Muscle of leg (tissue), 11 donors: ENCODE results near the gene ARHGEF10L. TPM values are rescaled to one million over a fixed set of nuclear protein-coding genes. Genes with fewer than 3 reads are reported as not detected.

Source experiments
- DNase-seq: peaks from one replicate; pipeline ENCODE4 v3.0.0; 2013
- H3K27ac ChIP-seq: one replicate; pipeline ENCODE4 v1.5.1; 2013; ENCODE audit warnings: mild to moderate bottlenecking, low read length, control low read depth
- H3K27me3 ChIP-seq: one replicate; pipeline ENCODE4 v1.6.1; 2013; ENCODE audit warnings: low read length; ENCODE audit not compliant: control insufficient read depth, insufficient read depth
- H3K36me3 ChIP-seq: one replicate; pipeline ENCODE4 v1.6.1; 2013; ENCODE audit warnings: low read length; ENCODE audit not compliant: control insufficient read depth, insufficient read depth
- H3K4me1 ChIP-seq: one replicate; pipeline ENCODE4 v1.6.1; 2013; ENCODE audit warnings: low read length; ENCODE audit not compliant: control insufficient read depth, insufficient read depth
- H3K4me3 ChIP-seq: one replicate; pipeline ENCODE4 v1.5.1; 2013; ENCODE audit warnings: low read length, control low read depth
- H3K9me3 ChIP-seq: replicated peaks from 2 replicates; pipeline ENCODE4 v1.6.1; 2013; ENCODE audit warnings: low read depth, low read length; ENCODE audit not compliant: control insufficient read depth
- WGBS: methylation state at CpG from one replicate; pipeline ENCODE4 v1.1.5; 2013; ENCODE audit warnings: missing lambda C conversion rate; ENCODE audit not compliant: insufficient coverage; 5-methylcytosine and 5-hydroxymethylcytosine counted together
- polyA plus RNA-seq, 8 donors: library from polyadenylated mRNA; unstranded; fragments of 120-200 nt; gene quantifications; one replicate each; pipeline versions ENCODE4 v1.2.1 to v1.2.3, GENCODE V29; 2013; ENCODE audit warnings: inconsistent platforms in 1 of 8, low replicate concordance in 1 of 8; ENCODE audit not compliant: insufficient read length in 8 of 8, insufficient read depth in 1 of 8
- total RNA-seq: library from RNA; stranded (reverse); fragments of 120-200 nt; gene quantifications from one replicate; pipeline ENCODE4 v1.2.4, GENCODE V29; 2013

ARHGEF10L gene
- total and polyA plus RNA-seq, 9 donors: 14.1 to 24.5 (median 22.4) TPM

DNA sequence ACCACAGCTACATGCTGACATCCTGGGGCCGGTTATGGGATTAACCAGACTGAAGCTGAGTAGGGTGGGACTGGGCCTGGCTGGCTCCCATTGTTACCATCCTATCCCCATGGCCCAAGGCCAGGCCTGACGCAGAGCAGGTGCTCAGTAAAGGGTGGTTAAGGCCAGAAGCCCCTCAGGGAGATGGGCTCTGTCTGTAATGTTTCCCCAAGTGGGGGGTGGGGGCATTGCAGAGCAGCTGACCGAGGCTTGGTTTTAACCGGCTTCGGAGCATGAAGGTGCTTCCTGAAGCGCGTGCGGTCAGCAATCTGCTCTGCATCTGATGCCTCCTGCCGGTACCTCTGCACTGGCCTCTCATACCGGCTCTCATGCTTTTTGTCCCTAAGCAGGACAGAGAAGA, 132.2 kb downstream of the ARHGEF10L start:
- DNase-seq: no peak
- no peak overlapping the region for H3K4me3 ChIP-seq
- no peak overlapping the region for H3K27ac ChIP-seq
- H3K27me3 ChIP-seq: no peaks in the 10 kb centered on the region
- peaks cover 16% of the 10 kb centered on the region for H3K36me3 ChIP-seq
- H3K9me3 ChIP-seq: no peaks in the 10 kb centered on the region
- WGBS: 16% methylated on average over 4 of the region's 10 CpGs
- peaks cover 38% of the 10 kb centered on the region for H3K4me1 ChIP-seq

DNA sequence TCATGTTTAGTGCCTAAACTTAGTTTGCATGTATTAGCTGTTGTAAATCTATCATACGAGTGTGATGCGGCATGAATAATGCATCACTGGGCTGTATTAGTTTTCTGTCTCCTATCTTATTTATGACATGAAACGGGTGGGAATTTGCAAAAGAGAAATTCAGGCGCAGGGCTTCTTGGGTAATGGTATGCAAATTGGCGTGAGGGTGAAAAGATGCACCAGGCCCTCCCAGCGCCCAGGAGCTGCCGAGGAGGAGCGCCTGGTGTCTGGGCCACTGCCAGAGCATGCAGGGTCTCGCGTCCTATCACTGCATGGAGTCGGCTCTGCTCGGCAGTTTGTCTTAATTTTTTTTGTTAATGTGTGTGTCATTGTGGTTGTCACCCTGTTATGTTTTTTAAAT, 132.7 kb downstream of the ARHGEF10L start:
- H3K4me3 ChIP-seq: no peak overlapping the region
- no peak for DNase-seq
- no peaks in the 10 kb centered on the region for H3K9me3 ChIP-seq
- no peaks in the 10 kb centered on the region for H3K27me3 ChIP-seq
- no peak overlapping the region for H3K27ac ChIP-seq
- H3K36me3 ChIP-seq: peaks cover 16% of the 10 kb centered on the region
- 53% methylated on average over 9 of the region's 12 CpGs for WGBS
- H3K4me1 ChIP-seq: peaks cover 38% of the 10 kb centered on the region

DNA sequence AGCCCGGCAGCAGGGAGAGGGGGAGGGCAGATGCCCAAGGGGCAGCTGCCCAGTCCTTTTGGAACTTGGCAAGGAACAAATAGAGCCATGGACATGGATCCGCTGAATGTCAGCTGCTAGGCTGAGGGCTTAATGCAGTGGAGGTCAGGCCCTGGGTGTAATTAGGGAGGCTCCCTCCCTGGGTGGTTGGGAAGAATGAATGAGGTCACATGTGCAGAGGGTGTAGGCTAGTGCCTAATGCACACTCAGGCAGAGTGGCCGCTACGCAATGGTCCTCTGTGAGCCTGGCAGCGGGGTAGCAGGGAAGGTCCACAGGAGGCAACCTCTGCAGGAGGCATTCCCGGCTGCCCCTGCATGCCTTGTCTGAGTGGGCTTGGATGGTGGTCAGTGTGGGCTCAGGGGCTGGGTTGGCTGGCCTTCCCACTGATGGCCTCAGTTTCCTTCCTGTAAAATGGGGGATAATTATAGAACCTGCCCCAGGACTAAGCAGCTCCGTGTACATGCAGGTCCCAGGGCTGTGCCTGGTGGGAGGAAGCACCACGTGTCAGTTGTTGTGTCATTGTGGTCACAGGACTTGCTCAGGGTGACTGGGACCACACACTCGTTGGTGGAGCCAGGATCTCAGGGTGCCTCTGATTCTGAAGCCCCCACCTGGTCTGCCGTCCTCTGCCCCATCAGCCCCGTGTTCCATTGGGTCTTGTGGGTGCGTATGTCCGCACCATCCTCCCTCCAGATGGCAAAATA, 134.0 kb downstream of the ARHGEF10L start:
- Histone ChIP-seq H3K27ac (no peak overlapping the region), H3K4me1 (peaks cover 38% of the 10 kb centered on the region), H3K4me3 (no peak overlapping the region), H3K9me3 (no peaks in the 10 kb centered on the region), H3K27me3 (no peaks in the 10 kb centered on the region), H3K36me3 (peaks cover 16% of the 10 kb centered on the region)
- peak; percentile 82 for DNase-seq
- 73% methylated on average over 11 of the region's 13 CpGs for WGBS

DNA sequence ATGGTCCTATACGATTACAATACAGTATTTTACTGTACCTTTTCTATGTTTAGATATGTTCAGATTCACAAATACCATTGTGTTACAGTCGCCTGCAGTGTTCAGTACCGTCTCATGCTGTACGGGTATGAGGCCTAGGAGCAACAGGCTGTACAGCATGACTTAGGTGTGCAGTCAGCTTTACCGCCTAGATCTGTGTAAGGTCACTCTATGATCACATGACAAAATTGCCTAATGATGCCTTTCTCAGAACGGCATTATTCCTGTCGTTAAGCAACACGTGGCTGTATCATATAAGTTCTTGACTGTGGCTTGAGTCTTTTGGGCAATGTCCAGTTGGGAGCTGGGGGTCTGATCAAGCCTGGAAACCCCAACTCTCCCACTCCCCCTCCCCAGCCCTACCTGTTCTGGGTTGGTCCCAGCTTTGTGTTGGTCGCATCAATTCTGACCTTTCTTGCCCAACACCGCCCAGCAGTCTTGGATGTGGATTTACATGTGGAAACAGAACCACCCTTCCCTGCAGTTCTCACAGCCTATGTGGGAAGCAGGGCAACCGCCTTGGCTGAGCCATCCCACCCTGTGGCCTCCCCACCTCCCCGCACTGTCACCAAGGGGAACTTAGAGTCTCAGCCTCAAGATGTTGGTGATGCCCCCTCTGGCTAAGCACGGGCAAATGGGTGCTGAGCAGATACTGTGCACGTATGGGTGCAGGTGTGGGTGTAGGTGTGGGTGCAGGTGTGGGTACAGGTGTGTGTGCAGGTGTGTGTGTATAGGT, 135.4 kb downstream of the ARHGEF10L start:
- 69% methylated on average over 6 of the region's 14 CpGs for WGBS
- Histone ChIP-seq H3K4me1 (peaks cover 38% of the 10 kb centered on the region), H3K9me3 (no peaks in the 10 kb centered on the region), H3K4me3 (no peak overlapping the region), H3K36me3 (peaks cover 12% of the 10 kb centered on the region), H3K27me3 (no peaks in the 10 kb centered on the region), H3K27ac (no peak overlapping the region)
- no peak for DNase-seq

GRCh38 chr1:17675744-17676143, 136.2 kb downstream of the ARHGEF10L start:
- H3K9me3 ChIP-seq: no peaks in the 10 kb centered on the region
- peaks cover 4% of the 10 kb centered on the region for H3K36me3 ChIP-seq
- 100% methylated on average over 2 of the region's 3 CpGs for WGBS
- no peak overlapping the region for H3K4me3 ChIP-seq
- peaks cover 38% of the 10 kb centered on the region for H3K4me1 ChIP-seq
- no peak overlapping the region for H3K27ac ChIP-seq
- no peaks in the 10 kb centered on the region for H3K27me3 ChIP-seq
- no peak for DNase-seq

DNA sequence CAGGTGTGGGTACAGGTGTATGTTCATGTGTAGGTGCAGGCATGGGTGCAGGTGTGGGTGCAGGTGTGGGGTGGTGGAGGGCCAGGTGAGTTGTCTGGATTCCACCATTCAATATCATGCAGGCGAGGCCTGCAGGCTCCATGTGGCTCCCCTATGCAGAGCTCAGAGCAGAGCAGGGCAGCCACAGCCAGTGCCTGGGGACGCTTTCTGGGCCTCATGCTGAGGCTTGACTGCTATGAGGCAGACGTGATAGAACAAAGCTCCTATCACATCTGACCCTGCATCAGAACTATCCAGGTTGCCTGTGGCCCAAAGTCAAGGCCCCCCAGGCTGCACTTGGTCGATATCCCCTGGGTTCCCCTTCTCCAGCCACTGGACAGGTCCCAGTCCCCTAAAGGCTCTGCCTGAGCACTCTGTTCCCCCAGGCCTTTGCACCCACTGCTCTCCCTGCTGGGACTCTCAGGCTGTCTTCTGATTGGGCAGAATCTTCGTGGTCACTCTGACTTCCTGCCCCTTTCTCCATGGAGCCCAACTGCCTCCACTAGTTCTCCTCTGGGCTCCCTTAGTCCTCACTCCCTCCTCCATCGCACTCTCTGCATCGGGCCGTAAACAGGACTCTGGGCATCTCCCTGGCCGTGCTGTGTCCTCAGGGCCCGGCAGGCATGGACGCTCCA, 137.0 kb downstream of the ARHGEF10L start:
- WGBS: 66% methylated on average over 8 of the region's 11 CpGs
- DNase-seq: no peak

GRCh38 chr1:17678011-17678410, 138.5 kb downstream of the ARHGEF10L start:
- Histone ChIP-seq H3K4me3 (no peak overlapping the region), H3K27ac (no peak overlapping the region), H3K4me1 (peaks cover 20% of the 10 kb centered on the region), H3K9me3 (no peaks in the 10 kb centered on the region), H3K36me3 (peaks cover 4% of the 10 kb centered on the region), H3K27me3 (no peaks in the 10 kb centered on the region)
- WGBS: 92% methylated on average over 3 of the region's 6 CpGs
- DNase-seq: no peak

More for the DNA sequence above, 137.0 kb downstream of the ARHGEF10L start:
- H3K27ac ChIP-seq: no peak overlapping the region
- H3K27me3 ChIP-seq: no peaks in the 10 kb centered on the region
- no peak overlapping the region for H3K4me3 ChIP-seq
- peaks cover 33% of the 10 kb centered on the region for H3K4me1 ChIP-seq
- H3K9me3 ChIP-seq: no peaks in the 10 kb centered on the region
- H3K36me3 ChIP-seq: peaks cover 2% of the 10 kb centered on the region

- H3K9me3 ChIP-seq: no peaks in the 10 kb centered on the region
- no peak overlapping the region for H3K27ac ChIP-seq
- 79% methylated on average over 14 of the region's 16 CpGs for WGBS
- no peak for DNase-seq
- peaks cover 13% of the 10 kb centered on the region for H3K4me1 ChIP-seq
- H3K4me3 ChIP-seq: no peak overlapping the region
- no peaks in the 10 kb centered on the region for H3K27me3 ChIP-seq
- peaks cover 10% of the 10 kb centered on the region for H3K36me3 ChIP-seq
These were observed 140.4 kb downstream of the ARHGEF10L start for GRCh38 chr1:17679856-17680255.

GRCh38 chr1:17680308-17680707, 140.8 kb downstream of the ARHGEF10L start:
- Histone ChIP-seq H3K4me1 (peaks cover 11% of the 10 kb centered on the region), H3K27me3 (no peaks in the 10 kb centered on the region), H3K27ac (no peak overlapping the region), H3K4me3 (no peak overlapping the region), H3K9me3 (no peaks in the 10 kb centered on the region), H3K36me3 (peaks cover 10% of the 10 kb centered on the region)
- DNase-seq: no peak
- 71% methylated on average over 7 of the region's 10 CpGs for WGBS

GRCh38 chr1:17682400-17682799, 142.9 kb downstream of the ARHGEF10L start:
- Histone ChIP-seq H3K36me3 (peaks cover 12% of the 10 kb centered on the region), H3K27ac (no peak overlapping the region), H3K4me3 (no peak overlapping the region), H3K9me3 (no peaks in the 10 kb centered on the region), H3K27me3 (no peaks in the 10 kb centered on the region), H3K4me1 (peaks cover 11% of the 10 kb centered on the region)
- WGBS: 85% methylated on average over 4 of the region's 4 CpGs
- DNase-seq: no peak
